ENCODE measurements around the gene ANOS1. TPM values are rescaled to one million over a fixed set of nuclear protein-coding genes. Genes with fewer than 3 reads are reported as not detected.

The ANOS1 gene
- total and polyA plus RNA-seq, 2 of the 13 experiments (the other 11 are each of a cell fraction or from before 2014, with no cell fraction given), result not detected

- no peak overlapping the region for H3K27ac ChIP-seq (ENCODE audit: extremely low read length, insufficient read depth, low read length)
- ATAC-seq, result no peak
- no peak overlapping the region for H3K4me2 ChIP-seq (ENCODE audit: low read depth, low read length)
- H3K36me3 ChIP-seq (replicated peaks in 1 of 2; ENCODE audit: control insufficient read depth in 1 of 2, insufficient read depth in 2 of 2, low read length in 2 of 2), result no peaks in the 10 kb centered on the region
- H4K20me1 ChIP-seq (ENCODE audit: insufficient read depth, low read length), result no peaks in the 10 kb centered on the region
- no peak for FAIRE-seq
- intact Hi-C loops (cut with micrococcal nuclease; ENCODE audit: unreplicated experiment) (no loop called here), in situ Hi-C loops (cut with HindIII; ENCODE audit: extremely low pct_ligation_motif_present, low pct_unique_long_range_greater_than_20kb) (no loop called here)
- no peaks in the 10 kb centered on the region for H3K4me1 ChIP-seq (ENCODE audit: insufficient read depth, low read length)
- no peaks in the 10 kb centered on the region for H3K79me2 ChIP-seq (ENCODE audit: insufficient read depth, low read length)
- ChIA-PET CTCF (ENCODE audit: low intra/inter-chr PET ratio, low total read pairs) (no interaction called here), POLR2A (no interaction called here)
- WGBS (ENCODE audit: low lambda C conversion rate), result 0% methylated on average over 7 of the region's 7 CpGs
- no peak for DNase-seq (ENCODE audit: low spot score)
- H3K27me3 ChIP-seq (ENCODE audit: control insufficient read depth in 1 of 2, insufficient read depth in 2 of 2, low read length in 2 of 2), result no peaks in the 10 kb centered on the region
- H2AFZ ChIP-seq (ENCODE audit: low read length), result no peak overlapping the region
- TF ChIP-seq, protein P1, sequence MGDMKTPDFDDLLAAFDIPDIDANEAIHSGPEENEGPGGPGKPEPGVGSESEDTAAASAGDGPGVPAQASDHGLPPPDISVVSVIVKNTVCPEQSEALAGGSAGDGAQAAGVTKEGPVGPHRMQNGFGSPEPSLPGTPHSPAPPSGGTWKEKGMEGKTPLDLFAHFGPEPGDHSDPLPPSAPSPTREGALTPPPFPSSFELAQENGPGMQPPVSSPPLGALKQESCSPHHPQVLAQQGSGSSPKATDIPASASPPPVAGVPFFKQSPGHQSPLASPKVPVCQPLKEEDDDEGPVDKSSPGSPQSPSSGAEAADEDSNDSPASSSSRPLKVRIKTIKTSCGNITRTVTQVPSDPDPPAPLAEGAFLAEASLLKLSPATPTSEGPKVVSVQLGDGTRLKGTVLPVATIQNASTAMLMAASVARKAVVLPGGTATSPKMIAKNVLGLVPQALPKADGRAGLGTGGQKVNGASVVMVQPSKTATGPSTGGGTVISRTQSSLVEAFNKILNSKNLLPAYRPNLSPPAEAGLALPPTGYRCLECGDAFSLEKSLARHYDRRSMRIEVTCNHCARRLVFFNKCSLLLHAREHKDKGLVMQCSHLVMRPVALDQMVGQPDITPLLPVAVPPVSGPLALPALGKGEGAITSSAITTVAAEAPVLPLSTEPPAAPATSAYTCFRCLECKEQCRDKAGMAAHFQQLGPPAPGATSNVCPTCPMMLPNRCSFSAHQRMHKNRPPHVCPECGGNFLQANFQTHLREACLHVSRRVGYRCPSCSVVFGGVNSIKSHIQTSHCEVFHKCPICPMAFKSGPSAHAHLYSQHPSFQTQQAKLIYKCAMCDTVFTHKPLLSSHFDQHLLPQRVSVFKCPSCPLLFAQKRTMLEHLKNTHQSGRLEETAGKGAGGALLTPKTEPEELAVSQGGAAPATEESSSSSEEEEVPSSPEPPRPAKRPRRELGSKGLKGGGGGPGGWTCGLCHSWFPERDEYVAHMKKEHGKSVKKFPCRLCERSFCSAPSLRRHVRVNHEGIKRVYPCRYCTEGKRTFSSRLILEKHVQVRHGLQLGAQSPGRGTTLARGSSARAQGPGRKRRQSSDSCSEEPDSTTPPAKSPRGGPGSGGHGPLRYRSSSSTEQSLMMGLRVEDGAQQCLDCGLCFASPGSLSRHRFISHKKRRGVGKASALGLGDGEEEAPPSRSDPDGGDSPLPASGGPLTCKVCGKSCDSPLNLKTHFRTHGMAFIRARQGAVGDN (CRISPR knock-in tag; IDR thresholded peaks at IDR 0.05), result no peak
- TF ChIP-seq NFIB (CRISPR knock-in tag; IDR thresholded peaks at IDR 0.05; ENCODE audit: borderline replicate concordance) (no peak), SCMH1 (CRISPR knock-in tag; IDR thresholded peaks at IDR 0.05; ENCODE audit: borderline replicate concordance) (no peak)
- TF ChIP-seq, protein P2, sequence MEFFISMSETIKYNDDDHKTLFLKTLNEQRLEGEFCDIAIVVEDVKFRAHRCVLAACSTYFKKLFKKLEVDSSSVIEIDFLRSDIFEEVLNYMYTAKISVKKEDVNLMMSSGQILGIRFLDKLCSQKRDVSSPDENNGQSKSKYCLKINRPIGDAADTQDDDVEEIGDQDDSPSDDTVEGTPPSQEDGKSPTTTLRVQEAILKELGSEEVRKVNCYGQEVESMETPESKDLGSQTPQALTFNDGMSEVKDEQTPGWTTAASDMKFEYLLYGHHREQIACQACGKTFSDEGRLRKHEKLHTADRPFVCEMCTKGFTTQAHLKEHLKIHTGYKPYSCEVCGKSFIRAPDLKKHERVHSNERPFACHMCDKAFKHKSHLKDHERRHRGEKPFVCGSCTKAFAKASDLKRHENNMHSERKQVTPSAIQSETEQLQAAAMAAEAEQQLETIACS (CRISPR knock-in tag; IDR thresholded peaks at IDR 0.05), result no peak
- TF ChIP-seq, protein P3, sequence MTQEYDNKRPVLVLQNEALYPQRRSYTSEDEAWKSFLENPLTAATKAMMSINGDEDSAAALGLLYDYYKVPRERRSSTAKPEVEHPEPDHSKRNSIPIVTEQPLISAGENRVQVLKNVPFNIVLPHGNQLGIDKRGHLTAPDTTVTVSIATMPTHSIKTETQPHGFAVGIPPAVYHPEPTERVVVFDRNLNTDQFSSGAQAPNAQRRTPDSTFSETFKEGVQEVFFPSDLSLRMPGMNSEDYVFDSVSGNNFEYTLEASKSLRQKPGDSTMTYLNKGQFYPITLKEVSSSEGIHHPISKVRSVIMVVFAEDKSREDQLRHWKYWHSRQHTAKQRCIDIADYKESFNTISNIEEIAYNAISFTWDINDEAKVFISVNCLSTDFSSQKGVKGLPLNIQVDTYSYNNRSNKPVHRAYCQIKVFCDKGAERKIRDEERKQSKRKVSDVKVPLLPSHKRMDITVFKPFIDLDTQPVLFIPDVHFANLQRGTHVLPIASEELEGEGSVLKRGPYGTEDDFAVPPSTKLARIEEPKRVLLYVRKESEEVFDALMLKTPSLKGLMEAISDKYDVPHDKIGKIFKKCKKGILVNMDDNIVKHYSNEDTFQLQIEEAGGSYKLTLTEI (CRISPR knock-in tag; conservative IDR thresholded peaks at IDR 0.05), result no peak
- no peaks in the 10 kb centered on the region for H3K9me3 ChIP-seq (ENCODE audit: low read length)
- no peak overlapping the region for H3K4me3 ChIP-seq (replicated peaks in 1 of 3; ENCODE audit: insufficient read depth in 1 of 3, low read depth in 2 of 3, low read length in 3 of 3)
- BruUV-seq (replicated peaks), result no TSS peak
- H3K9ac ChIP-seq (ENCODE audit: insufficient read depth, low read depth, low read length), result no peak overlapping the region
These were observed 102.1 kb downstream of the ANOS1 start for GRCh38 chrX:8629871-8630270.

Measured in HepG2 (cell line).